GM18870 (cell line): ENCODE data around the gene NIPAL3.
"Not testable (repeated sequence)": the region's sequence is repeated elsewhere in the genome, so short reads cannot be mapped to it uniquely, and the experiment has no call there.

ENCODE experiments used
- ATAC-seq: cut with Tn5 transposase; IDR thresholded peaks from one replicate; pipeline ENCODE4 v1.9.1; 2021; ENCODE audit warnings: moderate library complexity; ENCODE audit not compliant: unreplicated experiment

NIPAL3 gene

GRCh38 chr1:24421502-24421901 is 5.9 kb downstream of the NIPAL3 start:
- no peak for ATAC-seq

- ATAC-seq = no peak
Observed at GRCh38 chr1:24424207-24424606, 8.6 kb downstream of the NIPAL3 start.

- ATAC-seq = no peak
Observed at GRCh38 chr1:24424990-24425389, 9.4 kb downstream of the NIPAL3 start.

GRCh38 chr1:24425441-24425840 is 9.8 kb downstream of the NIPAL3 start:
- no peak for ATAC-seq

GRCh38 chr1:24425922-24426321 is 10.3 kb downstream of the NIPAL3 start:
- no peak for ATAC-seq

GRCh38 chr1:24426744-24427544 is 11.3 kb downstream of the NIPAL3 start:
- no peak for ATAC-seq

GRCh38 chr1:24427545-24427862 is 11.9 kb downstream of the NIPAL3 start:
- ATAC-seq = no peak

- ATAC-seq = no peak
Observed at GRCh38 chr1:24435782-24436365, 20.3 kb downstream of the NIPAL3 start.

GRCh38 chr1:24437631-24438396 is 22.2 kb downstream of the NIPAL3 start:
- ATAC-seq = no peak

GRCh38 chr1:24438423-24438901 is 22.9 kb downstream of the NIPAL3 start:
- ATAC-seq = no peak

- no peak for ATAC-seq
Observed at GRCh38 chr1:24440436-24440835, 24.8 kb downstream of the NIPAL3 start.

- no peak for ATAC-seq
Observed at GRCh38 chr1:24441480-24441879, 25.9 kb downstream of the NIPAL3 start.

GRCh38 chr1:24441996-24442668 is 26.5 kb downstream of the NIPAL3 start:
- ATAC-seq = no peak

- no peak for ATAC-seq
Observed at GRCh38 chr1:24442764-24443163, 27.2 kb downstream of the NIPAL3 start.

GRCh38 chr1:24443241-24443656 is 27.6 kb downstream of the NIPAL3 start:
- ATAC-seq = no peak

GRCh38 chr1:24446446-24446845 is 30.8 kb downstream of the NIPAL3 start:
- ATAC-seq = not testable (repeated sequence)

GRCh38 chr1:24450316-24450715 is 34.7 kb downstream of the NIPAL3 start:
- no peak for ATAC-seq

GRCh38 chr1:24450857-24451397 is 35.3 kb downstream of the NIPAL3 start:
- no peak for ATAC-seq

GRCh38 chr1:24451746-24452145 is 36.1 kb downstream of the NIPAL3 start:
- ATAC-seq = no peak

- no peak for ATAC-seq
Observed at GRCh38 chr1:24452922-24453485, 37.4 kb downstream of the NIPAL3 start.

GRCh38 chr1:24454673-24455072 is 39.1 kb downstream of the NIPAL3 start:
- no peak for ATAC-seq
